ENCODE results near the gene ARHGAP24.

DNA sequence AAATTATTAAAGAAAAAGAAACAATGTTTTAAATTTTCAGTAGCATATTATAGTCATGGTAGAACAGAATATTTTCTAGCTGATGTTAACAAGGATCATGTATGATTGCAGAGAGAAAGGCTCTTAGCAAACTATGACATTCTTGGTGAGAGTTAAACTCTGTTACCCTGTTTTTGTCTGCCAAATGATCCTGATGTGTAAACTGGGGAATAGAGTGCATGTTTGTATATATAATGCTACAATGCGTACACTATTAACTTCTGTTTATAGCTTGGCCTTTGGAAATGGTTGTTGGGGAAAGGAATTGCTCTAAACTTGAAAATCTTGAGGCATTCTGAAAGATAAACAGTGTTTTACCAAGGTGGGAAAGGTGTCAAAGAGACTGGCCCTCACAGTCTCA is 292.7 kb downstream of the ARHGAP24 start:
- TF ChIP-seq CTCF (IDR thresholded peaks at IDR 0.05) (no peak), EP300 (IDR thresholded peaks at IDR 0.05) (no peak), POLR2A (IDR thresholded peaks at IDR 0.05) (no peak)
